H1 (cell line): Measurements from ENCODE around the gene DNAJB11. TPM values are rescaled to one million over a fixed set of nuclear protein-coding genes. Genes with fewer than 3 reads are reported as not detected.

ENCODE experiments used
- ATF2 ChIP-seq: IDR thresholded peaks from 2 replicates; pipeline ENCODE4 v1.6.1; 2012; ENCODE audit warnings: low read length, inconsistent platforms
- CHD1 ChIP-seq: IDR thresholded peaks from 2 replicates; pipeline ENCODE4 v1.6.1; 2012; ENCODE audit warnings: low read depth, low read length, improper control_type of control experiment
- HDAC6 ChIP-seq: IDR thresholded peaks from one replicate; pipeline ENCODE4 v1.7.1; 2012; ENCODE audit warnings: low read depth, mild to moderate bottlenecking, inconsistent platforms, low read length, moderate library complexity
- NRF1 ChIP-seq: IDR thresholded peaks from 2 replicates; pipeline ENCODE4 v1.6.1; 2011; ENCODE audit warnings: mild to moderate bottlenecking, low read depth, low read length, improper control_type of control experiment
- TAF1 ChIP-seq: IDR thresholded peaks from 2 replicates; pipeline ENCODE4 v1.6.1; 2011; ENCODE audit warnings: mild to moderate bottlenecking, low read depth, low read length
- TBP ChIP-seq: IDR thresholded peaks from 2 replicates; pipeline ENCODE4 v1.6.1; 2011; ENCODE audit warnings: low read depth, low read length, improper control_type of control experiment
- polyA plus RNA-seq, 7 experiments: library from polyadenylated mRNA; depleted of rRNA in 3 of 7; stranded (reverse) in 5 of 7; unstranded in 2 of 7; fragments of >200 nt in 5 of 7; fragments of 200-250 nt in 2 of 7; gene quantifications; 1 replicate in 5 of 7; 2 replicates in 1 of 7; 4 replicates in 1 of 7; pipeline versions ENCODE4 v1.2.1 to v1.2.3, GENCODE V29; 2011 to 2013; ENCODE audit warnings: missing spikeins in 2 of 7, mixed read lengths in 2 of 7
- total RNA-seq: library from RNA; stranded (reverse); fragmentation: NEBNext Ultra II Directional; extraction: Animal tissue kit (Norgen Biotek cat#: 25700); gene quantifications from 2 replicates; pipeline ENCODE4 v1.2.1, GENCODE V29; 2021

The DNAJB11 gene
- total and polyA plus RNA-seq, 2 of the 8 experiments (the other 6 are each of a cell fraction or from before 2014, with no cell fraction given): 14.6 to 63.9 TPM

- TF ChIP-seq NRF1 (no peak), HDAC6 (no peak), ATF2 (no peak), TAF1 (no peak), CHD1 (no peak), TBP (no peak)
Observed at GRCh38 chr3:186564586-186564985, 5.9 kb upstream of the DNAJB11 start (continued).
